Neural progenitor cell (in vitro differentiated cells): ENCODE results near the gene MED13L. TPM values are rescaled to one million over a fixed set of nuclear protein-coding genes. Genes with fewer than 3 reads are reported as not detected.
A peak's percentile ranks its signal among the peaks of the same experiment; 100 is the strongest.

ENCODE experiments used
- DNase-seq: peaks from one replicate; pipeline ENCODE4 v3.0.0-alpha.2; 2016; ENCODE audit warnings: low spot score
- H2AFZ ChIP-seq: fragments of 200-600 bp; sonication (generic); replicated peaks from 2 replicates; pipeline ENCODE4 v1.6.1; 2016; ENCODE audit warnings: antibody characterized with exemption
- H3F3A ChIP-seq: fragments of 200-600 bp; sonication (generic); 2 replicates; pipeline ENCODE4 v1.6.1; 2016; ENCODE audit warnings: antibody characterized with exemption, low read depth
- H3K27ac ChIP-seq: fragments of 200-600 bp; sonication (generic); 2 replicates; pipeline ENCODE4 v1.5.1; 2016; ENCODE audit warnings: mild to moderate bottlenecking
- H3K27me3 ChIP-seq: fragments of 200-600 bp; sonication (generic); 2 replicates; pipeline ENCODE4 v1.6.1; 2016; ENCODE audit warnings: mild to moderate bottlenecking, moderate library complexity
- H3K36me3 ChIP-seq: fragments of 200-600 bp; sonication (generic); 2 replicates; pipeline ENCODE4 v1.5.1; 2016
- H3K4me1 ChIP-seq: fragments of 200-600 bp; sonication (generic); 2 replicates; pipeline ENCODE4 v1.6.1; 2016; ENCODE audit warnings: mixed run types
- H3K4me2 ChIP-seq: fragments of 200-600 bp; sonication (generic); 2 replicates; pipeline ENCODE4 v1.6.1; 2016
- H3K4me3 ChIP-seq: fragments of 200-600 bp; sonication (generic); 2 replicates; pipeline ENCODE4 v1.5.1; 2016
- H3K79me2 ChIP-seq: fragments of 200-600 bp; sonication (generic); 2 replicates; pipeline ENCODE4 v1.6.1; 2016; ENCODE audit warnings: low read depth
- H3K9ac ChIP-seq: fragments of 200-600 bp; sonication (generic); 2 replicates; pipeline ENCODE4 v1.6.1; 2016
- H3K9me3 ChIP-seq: fragments of 200-600 bp; sonication (generic); 2 replicates; pipeline ENCODE4 v1.5.1; 2016; ENCODE audit warnings: low read depth
- H4K20me1 ChIP-seq: fragments of 200-600 bp; sonication (generic); 2 replicates; pipeline ENCODE4 v1.6.1; 2016; ENCODE audit warnings: low read depth
- H3K27ac Mint-ChIP-seq: 3 replicates; pipeline ENCODE4 v1.8.0; 2021; ENCODE audit warnings: mixed read lengths
- H3K27me3 Mint-ChIP-seq: 2 replicates; pipeline ENCODE4 v1.8.0; 2022; ENCODE audit warnings: low read depth, mild to moderate bottlenecking, inconsistent platforms, moderate library complexity, mixed read lengths; ENCODE audit not compliant: insufficient read depth
- H3K36me3 Mint-ChIP-seq: 3 replicates; pipeline ENCODE4 v1.8.0; 2021; ENCODE audit warnings: mixed read lengths
- H3K4me1 Mint-ChIP-seq: 3 replicates; pipeline ENCODE4 v1.8.0; 2021; ENCODE audit warnings: mixed read lengths
- H3K4me3 Mint-ChIP-seq: 3 replicates; pipeline ENCODE4 v1.8.0; 2021; ENCODE audit warnings: mild to moderate bottlenecking, moderate library complexity, mixed read lengths
- H3K9me3 Mint-ChIP-seq: 3 replicates; pipeline ENCODE4 v1.8.0; 2020; ENCODE audit warnings: mixed read lengths
- EZH2 ChIP-seq: fragments of 200-600 bp; sonication (generic); IDR thresholded peaks from 2 replicates; pipeline ENCODE4 v1.6.1; 2017; ENCODE audit warnings: antibody characterized with exemption, mild to moderate bottlenecking, moderate library complexity
- EZH2phosphoT487 ChIP-seq: fragments of 200-600 bp; sonication (generic); IDR thresholded peaks from 2 replicates; pipeline ENCODE4 v1.6.1; 2017; ENCODE audit warnings: antibody characterized with exemption
- total RNA-seq: library from RNA; depleted of rRNA; stranded (reverse); fragments of >200 nt; gene quantifications from 2 replicates; pipeline ENCODE4 v1.2.3, GENCODE V29; 2015; ENCODE audit warnings: low replicate concordance
- TF ChIP-seq, protein P1 (sequence below): fragments of 200-600 bp; sonication (generic); IDR thresholded peaks from 2 replicates; pipeline ENCODE4 v1.5.1; 2017; ENCODE audit warnings: antibody characterized with exemption, mild to moderate bottlenecking

Gene MED13L
- total RNA-seq, 1 donor from 2014 or later, result 149 TPM

DNA sequence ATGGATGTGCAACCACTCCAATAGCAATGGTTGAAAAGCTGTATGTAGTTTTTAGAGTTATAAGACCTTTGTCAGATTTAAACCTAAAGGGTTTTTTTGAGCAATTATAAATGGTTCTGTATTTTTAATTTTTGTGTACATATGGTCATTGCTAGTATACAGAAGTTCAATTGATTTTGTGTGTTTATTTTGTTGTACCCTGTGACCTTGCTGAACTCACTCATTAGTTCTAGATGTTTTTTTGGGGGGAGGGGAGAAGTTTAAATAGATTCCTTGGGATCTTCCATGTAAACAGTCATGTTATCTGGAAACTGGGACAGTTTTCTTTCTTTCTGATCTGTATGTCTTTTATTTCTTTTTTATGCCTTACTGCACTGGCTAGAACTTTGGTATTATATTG is 87.8 kb downstream of the MED13L start:
- Mint-ChIP-seq H3K4me3 (no peak overlapping the region), H3K36me3 (no peaks in the 10 kb centered on the region), H3K27ac (no peak overlapping the region), H3K4me1 (peaks cover 37% of the 10 kb centered on the region), H3K27me3 (no peaks in the 10 kb centered on the region), H3K9me3 (no peaks in the 10 kb centered on the region)
- H3K9ac ChIP-seq, result no peak overlapping the region
- H4K20me1 ChIP-seq, result peaks cover 98% of the 10 kb centered on the region
- DNase-seq, result no peak
- H3K4me3 ChIP-seq, result no peak overlapping the region
- H3K27ac ChIP-seq, result no peak overlapping the region
- peaks cover 40% of the 10 kb centered on the region for H3K4me1 ChIP-seq
- no peak overlapping the region for H2AFZ ChIP-seq
- TF ChIP-seq, protein P1, sequence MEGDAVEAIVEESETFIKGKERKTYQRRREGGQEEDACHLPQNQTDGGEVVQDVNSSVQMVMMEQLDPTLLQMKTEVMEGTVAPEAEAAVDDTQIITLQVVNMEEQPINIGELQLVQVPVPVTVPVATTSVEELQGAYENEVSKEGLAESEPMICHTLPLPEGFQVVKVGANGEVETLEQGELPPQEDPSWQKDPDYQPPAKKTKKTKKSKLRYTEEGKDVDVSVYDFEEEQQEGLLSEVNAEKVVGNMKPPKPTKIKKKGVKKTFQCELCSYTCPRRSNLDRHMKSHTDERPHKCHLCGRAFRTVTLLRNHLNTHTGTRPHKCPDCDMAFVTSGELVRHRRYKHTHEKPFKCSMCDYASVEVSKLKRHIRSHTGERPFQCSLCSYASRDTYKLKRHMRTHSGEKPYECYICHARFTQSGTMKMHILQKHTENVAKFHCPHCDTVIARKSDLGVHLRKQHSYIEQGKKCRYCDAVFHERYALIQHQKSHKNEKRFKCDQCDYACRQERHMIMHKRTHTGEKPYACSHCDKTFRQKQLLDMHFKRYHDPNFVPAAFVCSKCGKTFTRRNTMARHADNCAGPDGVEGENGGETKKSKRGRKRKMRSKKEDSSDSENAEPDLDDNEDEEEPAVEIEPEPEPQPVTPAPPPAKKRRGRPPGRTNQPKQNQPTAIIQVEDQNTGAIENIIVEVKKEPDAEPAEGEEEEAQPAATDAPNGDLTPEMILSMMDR, result no peak
- H3K79me2 ChIP-seq, result peaks cover 100% of the 10 kb centered on the region
- no peaks in the 10 kb centered on the region for H3K9me3 ChIP-seq
- H3F3A ChIP-seq, result peaks cover 6% of the 10 kb centered on the region
- H3K27me3 ChIP-seq, result no peaks in the 10 kb centered on the region
- H3K4me2 ChIP-seq, result no peak overlapping the region
- no peaks in the 10 kb centered on the region for H3K36me3 ChIP-seq

DNA sequence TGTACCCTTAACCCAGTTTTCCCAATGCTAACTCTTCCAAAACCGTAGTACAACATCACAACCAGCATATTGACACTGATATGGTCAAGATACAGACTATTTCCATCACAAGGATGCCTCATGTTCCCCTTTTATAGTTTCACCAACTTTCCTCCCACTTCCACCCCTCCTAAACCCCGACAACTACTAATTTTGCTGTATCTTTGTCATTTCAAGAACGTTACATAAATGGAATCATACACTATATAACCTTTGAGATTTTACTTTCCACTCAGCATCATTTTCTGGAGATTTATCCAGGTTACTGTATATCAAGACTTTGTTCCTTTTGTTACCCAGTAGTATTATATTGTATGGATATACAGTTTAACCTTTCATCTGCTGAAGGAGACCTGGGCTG is 88.9 kb downstream of the MED13L start:
- Histone ChIP-seq H2AFZ (no peak overlapping the region), H3K79me2 (peaks cover 100% of the 10 kb centered on the region), H3K27me3 (no peaks in the 10 kb centered on the region), H3K27ac (peak overlapping the region; percentile 23), H4K20me1 (peaks cover 100% of the 10 kb centered on the region), H3K4me3 (no peak overlapping the region), H3K4me2 (no peak overlapping the region), H3K4me1 (peaks cover 52% of the 10 kb centered on the region), H3K36me3 (no peaks in the 10 kb centered on the region), H3K9ac (no peak overlapping the region), H3F3A (peaks cover 16% of the 10 kb centered on the region), H3K9me3 (no peaks in the 10 kb centered on the region)
- Mint-ChIP-seq H3K9me3 (no peaks in the 10 kb centered on the region), H3K36me3 (no peaks in the 10 kb centered on the region), H3K4me3 (no peak overlapping the region), H3K27ac (no peak overlapping the region), H3K4me1 (peaks cover 46% of the 10 kb centered on the region), H3K27me3 (no peaks in the 10 kb centered on the region)
- TF ChIP-seq, protein P1, result no peak
- TF ChIP-seq EZH2 (no peak), EZH2phosphoT487 (no peak)
- DNase-seq, result no peak

DNA sequence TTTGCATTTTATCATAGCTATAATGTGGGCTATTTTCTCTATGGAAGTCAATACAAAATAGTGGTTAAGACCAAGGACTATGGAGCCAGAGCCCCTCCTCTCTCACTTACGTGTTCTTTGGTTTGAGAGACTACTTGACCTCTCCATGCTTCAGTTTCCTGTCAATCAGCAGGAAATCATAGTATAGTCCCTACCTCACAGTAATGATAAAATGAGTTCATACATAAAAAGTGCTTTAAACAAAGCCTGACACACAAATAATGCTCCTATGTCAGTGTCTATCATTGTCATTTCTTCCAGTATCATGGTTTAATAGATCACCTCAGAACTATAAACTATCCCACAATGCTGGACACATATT is 90.4 kb downstream of the MED13L start:
- TF ChIP-seq EZH2phosphoT487 (no peak), EZH2 (no peak)
- TF ChIP-seq, protein P1, result no peak
- no peak overlapping the region for H3K27ac ChIP-seq
- H3K4me1 Mint-ChIP-seq, result peaks cover 54% of the 10 kb centered on the region
- H3K4me1 ChIP-seq, result peaks cover 66% of the 10 kb centered on the region
- no peaks in the 10 kb centered on the region for H3K27me3 ChIP-seq
- H3K36me3 ChIP-seq, result no peaks in the 10 kb centered on the region
- H3K9me3 ChIP-seq, result no peaks in the 10 kb centered on the region
- no peaks in the 10 kb centered on the region for H3K36me3 Mint-ChIP-seq
- no peaks in the 10 kb centered on the region for H3K27me3 Mint-ChIP-seq
- peak overlapping the region; percentile 20 for H3K27ac Mint-ChIP-seq
- no peaks in the 10 kb centered on the region for H3K9me3 Mint-ChIP-seq
- H4K20me1 ChIP-seq, result peaks cover 100% of the 10 kb centered on the region
- peaks cover 31% of the 10 kb centered on the region for H3F3A ChIP-seq
- no peak for DNase-seq
- H3K9ac ChIP-seq, result no peak overlapping the region
- no peak overlapping the region for H3K4me3 ChIP-seq
- peak overlapping the region; percentile 3 for H3K4me2 ChIP-seq
- H2AFZ ChIP-seq, result no peak overlapping the region
- H3K4me3 Mint-ChIP-seq, result no peak overlapping the region
- H3K79me2 ChIP-seq, result peaks cover 100% of the 10 kb centered on the region
